Activated CD4-positive, alpha-beta T cell treated with anti-CD3 and anti-CD28 coated beads for 1 hour (primary cell): ENCODE results near the gene CCDC121.

ENCODE experiments used
- DNase-seq: peaks from one replicate; pipeline ENCODE4 v3.0.0-alpha.2; 2020

Gene CCDC121

DNA sequence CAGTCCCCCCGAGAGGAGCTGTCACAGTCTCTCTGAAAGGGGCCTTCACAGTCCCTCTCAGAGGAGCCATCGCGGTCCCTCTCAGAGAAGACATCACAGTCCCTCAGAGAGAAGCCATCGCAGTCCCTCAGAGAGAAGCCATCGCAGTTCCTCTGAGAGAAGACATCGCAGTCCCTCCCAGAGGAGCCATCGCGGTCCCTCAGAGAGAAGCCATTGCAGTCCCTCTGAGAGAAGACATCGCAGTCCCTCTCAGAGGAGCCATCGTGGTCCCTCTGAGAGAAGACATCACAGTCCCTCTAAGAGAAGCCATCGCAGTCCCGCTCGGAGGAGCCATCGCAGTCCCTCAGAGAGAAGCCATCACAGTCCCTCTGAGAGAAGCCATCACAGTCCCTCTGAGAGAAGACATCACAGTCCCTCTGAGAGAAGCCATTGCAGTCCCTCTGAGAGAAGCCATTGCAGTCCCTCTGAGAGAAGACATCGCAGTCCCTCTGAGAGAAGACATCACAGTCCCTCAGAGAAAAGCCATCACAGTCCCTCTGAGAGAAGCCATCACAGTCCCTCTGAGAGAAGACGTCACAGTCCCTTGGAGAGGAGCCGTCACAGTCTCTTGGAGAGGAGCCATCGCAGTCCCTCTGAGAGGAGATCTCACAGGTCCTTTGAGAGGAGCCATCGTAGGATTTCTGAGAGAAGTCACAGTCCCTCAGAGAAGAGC, 47.2 kb downstream of the CCDC121 start:
- DNase-seq: peak; percentile 9
